ENCODE data around the gene LYRM9. TPM values are rescaled to one million over a fixed set of nuclear protein-coding genes. Genes with fewer than 3 reads are reported as not detected.

The LYRM9 gene
- polyA plus RNA-seq, 2 of the 4 experiments (the other 2 are of a cell fraction): 1.4 to 2.5 TPM

GRCh38 chr17:27937025-27937546 is 43.9 kb upstream of the LYRM9 start:
- H3K27ac ChIP-seq: no peak overlapping the region

GRCh38 chr17:27930000-27930399 is 36.8 kb upstream of the LYRM9 start:
- ATAC-seq: no peak
- no peak overlapping the region for H3K4me2 ChIP-seq
- peak in 1 of 2 experiments; percentile 9 for DNase-seq (ENCODE audit: low read depth in 1 of 2, low spot score in 1 of 2)
- POLR2A ChIA-PET: no interaction called here
- no peak overlapping the region for H3K4me3 ChIP-seq
- no peak overlapping the region for H3K27ac ChIP-seq
- H3K9me3 ChIP-seq: peaks cover 13% of the 10 kb centered on the region; the same call in 1 of the 3 replicates
- WGBS (ENCODE audit: missing lambda C conversion rate): 38% methylated on average over 6 of the region's 6 CpGs
- FAIRE-seq: peak; percentile 43
- no peaks in the 10 kb centered on the region for H3K4me1 ChIP-seq
- CTCF ChIA-PET: no interaction called here
- no peak for TF ChIP-seq JUNB (IDR thresholded peaks at IDR 0.05)
- TF ChIP-seq FOSB (CRISPR knock-in tag; IDR thresholded peaks at IDR 0.05): no peak
- no peak for TF ChIP-seq CHD4 (IDR thresholded peaks at IDR 0.05; ENCODE audit: borderline replicate concordance)
- TF ChIP-seq NPAS2 (CRISPR knock-in tag; IDR thresholded peaks at IDR 0.05; ENCODE audit: borderline replicate concordance): no peak
- no peak for TF ChIP-seq ESRRA (IDR thresholded peaks at IDR 0.05; ENCODE audit: borderline replicate concordance, low read length)
- TF ChIP-seq KDM5A (IDR thresholded peaks at IDR 0.05): no peak
- no peak for TF ChIP-seq MYC (IDR thresholded peaks at IDR 0.05; ENCODE audit: borderline replicate concordance, low read length)
- no peak for TF ChIP-seq HOXB13 (CRISPR knock-in tag; IDR thresholded peaks at IDR 0.05; ENCODE audit: low read depth)
- no peak for TF ChIP-seq POLR2A (IDR thresholded peaks at IDR 0.05; ENCODE audit: low read length)
- TF ChIP-seq RNF2 (IDR thresholded peaks at IDR 0.05; ENCODE audit: borderline replicate concordance, low read depth): no peak
- TF ChIP-seq HES2 (IDR thresholded peaks at IDR 0.05): no peak

More at GRCh38 chr17:27937025-27937546, 43.9 kb upstream of the LYRM9 start:
- ChIA-PET POLR2A (no interaction called here), CTCF (interaction anchor here (1.4 kb wide), 1 partner anchor 314 kb away, joined by 3 read pairs; no protein-coding TSS in a partner anchor)
- Histone ChIP-seq H3K4me2 (no peak overlapping the region), H3K9me3 (peaks cover 13% of the 10 kb centered on the region; the same call in 2 of the 3 replicates), H3K4me1 (no peaks in the 10 kb centered on the region), H3K4me3 (no peak overlapping the region)
- FAIRE-seq (no peak), ATAC-seq (no peak), DNase-seq (ENCODE audit: low read depth in 1 of 2, low spot score in 1 of 2) (no peak)
- no peak for TF ChIP-seq HES2 (IDR thresholded peaks at IDR 0.05)
- no peak for TF ChIP-seq RARB (CRISPR knock-in tag; IDR thresholded peaks at IDR 0.05)
- no peak for TF ChIP-seq HMGXB4 (CRISPR knock-in tag; IDR thresholded peaks at IDR 0.05; ENCODE audit: borderline replicate concordance)
- no peak for TF ChIP-seq HOXA7 (CRISPR knock-in tag; IDR thresholded peaks at IDR 0.05)
- no peak for TF ChIP-seq CBX8 (IDR thresholded peaks at IDR 0.05)
- no peak for TF ChIP-seq NPAS2 (CRISPR knock-in tag; IDR thresholded peaks at IDR 0.05; ENCODE audit: borderline replicate concordance)
- TF ChIP-seq CHD4 (IDR thresholded peaks at IDR 0.05; ENCODE audit: borderline replicate concordance): no peak
- no peak for TF ChIP-seq EHMT2 (IDR thresholded peaks at IDR 0.05; ENCODE audit: low read depth)
- TF ChIP-seq ELK1 (IDR thresholded peaks at IDR 0.05; ENCODE audit: low read depth, low read length): no peak
- TF ChIP-seq KDM1A (IDR thresholded peaks at IDR 0.05; ENCODE audit: low read depth): no peak
- no peak for TF ChIP-seq RCOR1 (IDR thresholded peaks at IDR 0.05; ENCODE audit: low read depth, low read length)
- no peak for TF ChIP-seq ZFP36 (IDR thresholded peaks at IDR 0.05; ENCODE audit: borderline replicate concordance, partially characterized antibody)
- TF ChIP-seq JUN (IDR thresholded peaks at IDR 0.05): no peak
- TF ChIP-seq RFX5 (IDR thresholded peaks at IDR 0.05): no peak
- no peak for TF ChIP-seq FOSB (CRISPR knock-in tag; IDR thresholded peaks at IDR 0.05)
- TF ChIP-seq NFE2L2 (conservative IDR thresholded peaks at IDR 0.05; ENCODE audit: low read length): no peak
- 47% methylated on average over 8 of the region's 8 CpGs for WGBS (ENCODE audit: missing lambda C conversion rate)
